K562 (cell line): ENCODE data around the gene MYLK2. TPM values are rescaled to one million over a fixed set of nuclear protein-coding genes. Genes with fewer than 3 reads are reported as not detected.

Source experiments
- ATAC-seq: fragments of 200-7000 bp; cut with Tn5 transposase; 3 replicates; pipeline ENCODE4 v1.9.1; 2020; ENCODE audit warnings: moderate library complexity
- BruUV-seq: library from RNA; stranded (reverse); fragments of 400-500 nt; replicated peaks from 2 replicates; lab custom pipeline; 2021; lab: Mats Ljungman, UMichigan
- CTCF ChIA-PET: fragments of 300-600 bp; formaldehyde crosslinking; extraction: SDS; loops from one replicate; lab custom pipeline; 2021; ENCODE audit warnings: low intra/inter-chr PET ratio; lab: Yijun Ruan, JAX
- POLR2A ChIA-PET: fragments of 300-600, 350-650 bp; sonication (Branson Sonifier 250); formaldehyde crosslinking; extraction: SDS; loops from one replicate; lab custom pipeline; 2021; ENCODE audit warnings: antibody characterized with exemption, inconsistent platforms; lab: Yijun Ruan, JAX
- DNase-seq, 4 experiments: peaks; one replicate each; pipeline versions ENCODE4 v3.0.0 to v3.0.0-alpha.2; 2011 to 2018; ENCODE audit warnings: low spot score in 3 of 4, mixed read lengths in 3 of 4; ENCODE audit errors: extremely low read depth in 1 of 4
- FAIRE-seq: peaks from 2 replicates; lab custom pipeline; 2011; peaks lifted over from hg19 to GRCh38; lab: Jason Lieb, UNC
- H2AFZ ChIP-seq: 2 replicates; pipeline ENCODE4 v1.6.0; 2011; ENCODE audit warnings: low read depth, low read length, control low read depth, inconsistent platforms
- H3K27ac ChIP-seq: fragments of 200-600 bp; 3 replicates; pipeline ENCODE4 v1.8.0; 2011; ENCODE audit warnings: low read depth, mild to moderate bottlenecking, control low read depth, inconsistent platforms, low read length, moderate library complexity, mixed read lengths; ENCODE audit errors: extremely low read depth
- H3K27me3 ChIP-seq, 2 experiments: fragments of 300-600 bp in 1 of 2; 2 replicates in 1 of 2; 3 replicates in 1 of 2; pipeline versions ENCODE4 v1.6.0 to v1.8.0; 2011; ENCODE audit warnings: inconsistent platforms in 2 of 2, low read length in 2 of 2, mild to moderate bottlenecking in 1 of 2, mixed read lengths in 1 of 2, moderate library complexity in 1 of 2; ENCODE audit not compliant: control insufficient read depth in 2 of 2, insufficient read depth in 2 of 2
- H3K36me3 ChIP-seq: fragments of 300-600 bp; 3 replicates; pipeline ENCODE4 v1.8.0; 2011; ENCODE audit warnings: mild to moderate bottlenecking, low read length, inconsistent platforms; ENCODE audit not compliant: control insufficient read depth, insufficient read depth
- H3K4me1 ChIP-seq, 2 experiments: fragments of 200-600 bp in 1 of 2; replicated peaks in 1 of 2; 2 replicates in 1 of 2; 3 replicates in 1 of 2; pipeline versions ENCODE4 v1.5.1 to v1.8.0; 2011; ENCODE audit warnings: inconsistent platforms in 2 of 2, low read length in 2 of 2, mild to moderate bottlenecking in 1 of 2, mixed read lengths in 1 of 2, moderate library complexity in 1 of 2; ENCODE audit not compliant: control insufficient read depth in 2 of 2, insufficient read depth in 2 of 2
- H3K4me2 ChIP-seq: 2 replicates; pipeline ENCODE4 v1.6.1; 2011; ENCODE audit warnings: low read length, control low read depth, inconsistent platforms, mixed read lengths; ENCODE audit not compliant: insufficient read depth
- H3K4me3 ChIP-seq: fragments of 200-600 bp; sonication (generic), shearing (Covaris generic); 2 replicates; pipeline ENCODE4 v1.5.1; 2016; ENCODE audit warnings: control low read depth, inconsistent platforms
- H3K79me2 ChIP-seq: fragments of 200-600 bp; 3 replicates; pipeline ENCODE4 v1.8.0; 2011; ENCODE audit warnings: low read length, inconsistent platforms; ENCODE audit not compliant: control insufficient read depth, insufficient read depth
- H3K9ac ChIP-seq, 2 experiments: 2 replicates each; pipeline versions ENCODE4 v1.6.0 to v1.6.1; 2011; ENCODE audit warnings: low read depth in 2 of 2, low read length in 2 of 2, control low read depth in 1 of 2, inconsistent platforms in 1 of 2, mild to moderate bottlenecking in 1 of 2, mixed read lengths in 1 of 2; ENCODE audit not compliant: insufficient read depth in 1 of 2
- H3K9me1 ChIP-seq: one replicate; pipeline ENCODE4 v1.6.0; 2011; ENCODE audit warnings: inconsistent platforms, mild to moderate bottlenecking, low read length, moderate library complexity; ENCODE audit not compliant: control insufficient read depth, insufficient read depth
- H3K9me3 ChIP-seq: replicated peaks from 2 replicates; pipeline ENCODE4 v1.5.1; 2011; ENCODE audit warnings: low read depth, low read length, inconsistent platforms; ENCODE audit not compliant: control insufficient read depth, insufficient read depth
- H4K20me1 ChIP-seq: replicated peaks from 2 replicates; pipeline ENCODE4 v1.6.1; 2011; ENCODE audit warnings: low read length, inconsistent platforms, mixed read lengths; ENCODE audit not compliant: control insufficient read depth, insufficient read depth
- BCL6 ChIP-seq: fragments of 250-450 bp; sonication (Bioruptor Pico); IDR thresholded peaks from 2 replicates; pipeline ENCODE4 v1.4.0; 2020
- FOXM1 ChIP-seq, 2 experiments: fragments of 450-650 bp in 1 of 2; sonication (generic) in 1 of 2; formaldehyde crosslinking in 1 of 2; IDR thresholded peaks; 2 replicates each; pipeline versions ENCODE4 v1.6.1 to v1.9.0; 2017 to 2022; ENCODE audit warnings: low read depth in 2 of 2, mild to moderate bottlenecking in 2 of 2, missing genetic modification reagents in 1 of 2, moderate library complexity in 1 of 2
- HMGN3 ChIP-seq: IDR thresholded peaks from 2 replicates; pipeline ENCODE4 v1.6.1; 2011; ENCODE audit warnings: borderline replicate concordance, low read depth, mild to moderate bottlenecking, mixed read lengths, low read length; ENCODE audit not compliant: insufficient read length; ENCODE audit errors: extremely low read depth
- WGBS: fragments of 100-300 bp; shearing (Covaris generic); methylation state at CpG from one replicate; pipeline ENCODE4 v1.1.6; 2016; ENCODE audit warnings: low coverage, mixed read lengths; ENCODE audit not compliant: insufficient coverage; ENCODE audit errors: missing lambda C conversion rate; 5-methylcytosine and 5-hydroxymethylcytosine counted together
- in situ Hi-C: fragments of 300-500 bp; cut with MboI; formaldehyde crosslinking; loops from 4 replicates; pipeline ENCODE4 v1.15.0; 2018; ENCODE audit warnings: inconsistent platforms, mixed read lengths
- intact Hi-C: fragments of 100-400 bp; cut with micrococcal nuclease; formaldehyde crosslinking; loops from 2 replicates; pipeline ENCODE4 v1.14.2; 2022
- polyA plus RNA-seq, 8 experiments: library from polyadenylated mRNA; depleted of rRNA in 4 of 8; stranded (reverse) in 5 of 8; unstranded in 3 of 8; fragments of >200 nt; fragmentation: Nextera tagmentation in 2 of 8; fragmentation: Illumina TruSeq in 1 of 8; extraction: Ambion mirVana in 2 of 8; extraction: Trizol in 1 of 8; gene quantifications; 2 replicates each; pipeline versions ENCODE4 v1.2.1 to v1.2.3, GENCODE V29; 2011 to 2014; ENCODE audit warnings: inconsistent platforms in 1 of 8, missing spikeins in 1 of 8
- total RNA-seq, 7 experiments: library from RNA; depleted of rRNA in 6 of 7; stranded (reverse); fragments of >200 nt in 6 of 7; fragmentation: Illumina TruSeq in 2 of 7; extraction: Trizol in 2 of 7; gene quantifications; 2 replicates each; pipeline versions ENCODE4 v1.2.1 to v1.2.3, GENCODE V29; 2011 to 2021; ENCODE audit warnings: low replicate concordance in 1 of 7

MYLK2 gene
- total and polyA plus RNA-seq, 9 of the 15 experiments (the other 6 are each of a cell fraction or from before 2014, with no cell fraction given): 0.07 to 0.53 (median 0.18) TPM; not detected in 2

DNA sequence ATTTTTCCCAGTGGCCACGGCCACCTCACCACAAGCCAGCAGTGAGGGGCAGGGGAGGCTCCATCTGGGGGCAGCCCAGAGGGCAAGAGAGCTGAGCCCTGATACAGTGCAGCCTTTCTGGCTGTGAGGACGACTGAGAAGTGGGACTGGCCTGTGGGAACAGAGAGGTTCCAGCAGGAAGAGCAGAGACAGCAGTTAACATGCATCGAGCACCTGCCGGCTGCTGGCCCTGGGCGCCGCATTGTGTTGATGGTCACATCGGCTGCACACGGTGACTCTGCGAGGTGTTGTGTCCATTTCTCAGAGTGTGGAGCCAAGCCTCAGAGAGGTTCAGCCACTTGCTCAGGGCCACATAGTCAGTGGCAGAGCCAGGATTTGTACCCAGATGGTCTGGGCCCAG, 16.4 kb downstream of the MYLK2 start:
- POLR2A ChIA-PET: interaction anchor here (0.8 to 1.3 kb wide), 3 partner anchors 17 to 194 kb away, joined by 3 to 5 read pairs (median 4); no protein-coding TSS in a partner anchor
- WGBS: 78% methylated on average over 9 of the region's 9 CpGs
- in situ Hi-C loops: loop anchor here (25.0 kb wide), 1 partner anchor 827 kb away; the partner anchor contains the start of gene C20orf203

More for the DNA sequence above, 16.4 kb downstream of the MYLK2 start:
- no peak overlapping the region for H3K4me3 ChIP-seq
- 0 out of 2 replicates have a peak, but pooled peaks cover 6% of the 10 kb centered on the region for H4K20me1 ChIP-seq
- no peaks in the 10 kb centered on the region for H3K9me1 ChIP-seq
- TF ChIP-seq FOXM1 (IDR thresholded peaks at IDR 0.05; ENCODE audit: low read depth): no peak
- 0 out of 2 replicates have a peak, but pooled peaks have one; percentile 40 for TF ChIP-seq FOXM1 (CRISPR knock-in tag; IDR thresholded peaks at IDR 0.05; ENCODE audit: low read depth)
- TF ChIP-seq HMGN3: peak; percentile 12
- TF ChIP-seq BCL6 (CRISPR knock-in tag): no peak
- peak overlapping the region; percentile 73; the same call in 1 of the 2 replicates for H2AFZ ChIP-seq
- no peak for ATAC-seq
- peak overlapping the region; percentile 49; the same call in 1 of the 3 replicates for H3K27ac ChIP-seq
- peak overlapping the region; percentile 35 to 68; a peak in 2 of 4 replicates for H3K9ac ChIP-seq
- FAIRE-seq: no peak
- CTCF ChIA-PET: no interaction called here
- no TSS peak for BruUV-seq
- H3K9me3 ChIP-seq: no peaks in the 10 kb centered on the region
- intact Hi-C loops: loop anchor here (5.0 kb wide), 1 partner anchor 273 kb away; no protein-coding TSS in a partner anchor
- H3K27me3 ChIP-seq: no peaks in the 10 kb centered on the region
- no peak for DNase-seq
- no peaks in the 10 kb centered on the region for H3K36me3 ChIP-seq
- H3K4me2 ChIP-seq: peak overlapping the region; percentile 39; the same call in 1 of the 2 replicates
- H3K4me1 ChIP-seq: peaks cover 35 to 51% of the 10 kb centered on the region in 2 experiments
- no peaks in the 10 kb centered on the region for H3K79me2 ChIP-seq
